A549 (cell line): ENCODE measurements around the gene PSAT1.

Experiments used
- BCL3 ChIP-seq: fragments of >200 bp; sonication (Bioruptor Twin); formaldehyde crosslinking; IDR thresholded peaks from 3 replicates; pipeline ENCODE4 v1.6.1; 2016
- CBX2 ChIP-seq: fragments of 200-600 bp; sonication (generic); IDR thresholded peaks from 2 replicates; pipeline ENCODE4 v1.6.1; 2016; ENCODE audit warnings: low read depth, mild to moderate bottlenecking, borderline replicate concordance
- KDM1A ChIP-seq: fragments of 200-600 bp; sonication (generic); IDR thresholded peaks from 2 replicates; pipeline ENCODE4 v1.6.1; 2016; ENCODE audit warnings: low read depth, mild to moderate bottlenecking
- MAX ChIP-seq: IDR thresholded peaks from 2 replicates; pipeline ENCODE4 v1.6.1; 2012
- MAZ ChIP-seq: fragments of 150-350 bp; IDR thresholded peaks from 2 replicates; pipeline ENCODE4 v1.6.1; 2014; ENCODE audit warnings: antibody characterized with exemption, low read depth, low read length, borderline replicate concordance
- PHF8 ChIP-seq: fragments of 200-600 bp; sonication (generic); IDR thresholded peaks from 2 replicates; pipeline ENCODE4 v1.6.1; 2016; ENCODE audit warnings: low read depth, mild to moderate bottlenecking, antibody characterized with exemption, moderate library complexity, borderline replicate concordance
- POLR2A ChIP-seq: IDR thresholded peaks from 2 replicates; pipeline ENCODE4 v1.6.1; 2012; ENCODE audit warnings: mild to moderate bottlenecking, low read length
- SMC3 ChIP-seq: fragments of >200 bp; sonication (Bioruptor Twin); formaldehyde crosslinking; IDR thresholded peaks from 3 replicates; pipeline ENCODE4 v1.6.1; 2018; ENCODE audit warnings: inconsistent platforms
- TF ChIP-seq, protein P1 (sequence below): fragments of >200 bp; sonication (Bioruptor Twin); formaldehyde crosslinking; IDR thresholded peaks from 3 replicates; pipeline ENCODE4 v1.5.1; 2016
- TF ChIP-seq, protein P2 (sequence below): fragments of 250-450 bp; sonication (Bioruptor Pico); IDR thresholded peaks from 2 replicates; pipeline ENCODE4 v1.5.0; 2021; ENCODE audit warnings: mild to moderate bottlenecking, moderate library complexity, borderline replicate concordance
- TF ChIP-seq, protein P3 (sequence below): fragments of 200-600 bp; sonication (generic); IDR thresholded peaks from 2 replicates; pipeline ENCODE4 v1.6.1; 2016; ENCODE audit warnings: antibody characterized with exemption, mild to moderate bottlenecking, moderate library complexity
- TF ChIP-seq, protein P4 (sequence below): fragments of 250-450 bp; sonication (Bioruptor Pico); IDR thresholded peaks from 2 replicates; pipeline ENCODE4 v1.5.0; 2020; ENCODE audit warnings: low read depth, mild to moderate bottlenecking, moderate library complexity

DNA sequence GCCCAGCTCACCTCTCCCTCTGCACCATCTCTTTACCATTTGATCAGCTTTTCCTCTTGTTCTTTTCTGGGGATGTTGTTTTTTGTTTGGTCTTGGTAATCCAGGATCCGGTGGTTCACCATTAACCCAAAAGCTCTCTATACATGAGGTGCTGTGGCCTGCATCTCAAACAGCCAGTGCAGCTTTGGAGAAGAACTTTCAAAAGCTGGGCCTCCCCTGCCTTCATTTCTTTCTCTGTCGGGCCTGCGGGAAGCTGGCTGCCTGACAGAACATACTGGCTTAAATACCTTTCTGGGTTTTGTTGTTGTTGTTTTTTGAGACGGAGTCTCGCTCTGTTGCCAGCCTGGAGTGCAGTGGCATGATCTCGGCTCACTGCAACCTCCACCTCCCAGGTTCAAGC, 12.1 kb downstream of the PSAT1 start:
- TF ChIP-seq, protein P1, sequence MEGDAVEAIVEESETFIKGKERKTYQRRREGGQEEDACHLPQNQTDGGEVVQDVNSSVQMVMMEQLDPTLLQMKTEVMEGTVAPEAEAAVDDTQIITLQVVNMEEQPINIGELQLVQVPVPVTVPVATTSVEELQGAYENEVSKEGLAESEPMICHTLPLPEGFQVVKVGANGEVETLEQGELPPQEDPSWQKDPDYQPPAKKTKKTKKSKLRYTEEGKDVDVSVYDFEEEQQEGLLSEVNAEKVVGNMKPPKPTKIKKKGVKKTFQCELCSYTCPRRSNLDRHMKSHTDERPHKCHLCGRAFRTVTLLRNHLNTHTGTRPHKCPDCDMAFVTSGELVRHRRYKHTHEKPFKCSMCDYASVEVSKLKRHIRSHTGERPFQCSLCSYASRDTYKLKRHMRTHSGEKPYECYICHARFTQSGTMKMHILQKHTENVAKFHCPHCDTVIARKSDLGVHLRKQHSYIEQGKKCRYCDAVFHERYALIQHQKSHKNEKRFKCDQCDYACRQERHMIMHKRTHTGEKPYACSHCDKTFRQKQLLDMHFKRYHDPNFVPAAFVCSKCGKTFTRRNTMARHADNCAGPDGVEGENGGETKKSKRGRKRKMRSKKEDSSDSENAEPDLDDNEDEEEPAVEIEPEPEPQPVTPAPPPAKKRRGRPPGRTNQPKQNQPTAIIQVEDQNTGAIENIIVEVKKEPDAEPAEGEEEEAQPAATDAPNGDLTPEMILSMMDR = no peak
- TF ChIP-seq SMC3 = no peak
- TF ChIP-seq, protein P2, sequence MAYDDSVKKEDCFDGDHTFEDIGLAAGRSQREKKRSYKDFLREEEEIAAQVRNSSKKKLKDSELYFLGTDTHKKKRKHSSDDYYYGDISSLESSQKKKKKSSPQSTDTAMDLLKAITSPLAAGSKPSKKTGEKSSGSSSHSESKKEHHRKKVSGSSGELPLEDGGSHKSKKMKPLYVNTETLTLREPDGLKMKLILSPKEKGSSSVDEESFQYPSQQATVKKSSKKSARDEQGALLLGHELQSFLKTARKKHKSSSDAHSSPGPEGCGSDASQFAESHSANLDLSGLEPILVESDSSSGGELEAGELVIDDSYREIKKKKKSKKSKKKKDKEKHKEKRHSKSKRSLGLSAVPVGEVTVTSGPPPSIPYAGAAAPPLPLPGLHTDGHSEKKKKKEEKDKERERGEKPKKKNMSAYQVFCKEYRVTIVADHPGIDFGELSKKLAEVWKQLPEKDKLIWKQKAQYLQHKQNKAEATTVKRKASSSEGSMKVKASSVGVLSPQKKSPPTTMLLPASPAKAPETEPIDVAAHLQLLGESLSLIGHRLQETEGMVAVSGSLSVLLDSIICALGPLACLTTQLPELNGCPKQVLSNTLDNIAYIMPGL (CRISPR knock-in tag) = no peak
- TF ChIP-seq POLR2A = no peak
- no peak for TF ChIP-seq MAZ
- TF ChIP-seq, protein P3, sequence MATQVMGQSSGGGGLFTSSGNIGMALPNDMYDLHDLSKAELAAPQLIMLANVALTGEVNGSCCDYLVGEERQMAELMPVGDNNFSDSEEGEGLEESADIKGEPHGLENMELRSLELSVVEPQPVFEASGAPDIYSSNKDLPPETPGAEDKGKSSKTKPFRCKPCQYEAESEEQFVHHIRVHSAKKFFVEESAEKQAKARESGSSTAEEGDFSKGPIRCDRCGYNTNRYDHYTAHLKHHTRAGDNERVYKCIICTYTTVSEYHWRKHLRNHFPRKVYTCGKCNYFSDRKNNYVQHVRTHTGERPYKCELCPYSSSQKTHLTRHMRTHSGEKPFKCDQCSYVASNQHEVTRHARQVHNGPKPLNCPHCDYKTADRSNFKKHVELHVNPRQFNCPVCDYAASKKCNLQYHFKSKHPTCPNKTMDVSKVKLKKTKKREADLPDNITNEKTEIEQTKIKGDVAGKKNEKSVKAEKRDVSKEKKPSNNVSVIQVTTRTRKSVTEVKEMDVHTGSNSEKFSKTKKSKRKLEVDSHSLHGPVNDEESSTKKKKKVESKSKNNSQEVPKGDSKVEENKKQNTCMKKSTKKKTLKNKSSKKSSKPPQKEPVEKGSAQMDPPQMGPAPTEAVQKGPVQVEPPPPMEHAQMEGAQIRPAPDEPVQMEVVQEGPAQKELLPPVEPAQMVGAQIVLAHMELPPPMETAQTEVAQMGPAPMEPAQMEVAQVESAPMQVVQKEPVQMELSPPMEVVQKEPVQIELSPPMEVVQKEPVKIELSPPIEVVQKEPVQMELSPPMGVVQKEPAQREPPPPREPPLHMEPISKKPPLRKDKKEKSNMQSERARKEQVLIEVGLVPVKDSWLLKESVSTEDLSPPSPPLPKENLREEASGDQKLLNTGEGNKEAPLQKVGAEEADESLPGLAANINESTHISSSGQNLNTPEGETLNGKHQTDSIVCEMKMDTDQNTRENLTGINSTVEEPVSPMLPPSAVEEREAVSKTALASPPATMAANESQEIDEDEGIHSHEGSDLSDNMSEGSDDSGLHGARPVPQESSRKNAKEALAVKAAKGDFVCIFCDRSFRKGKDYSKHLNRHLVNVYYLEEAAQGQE = no peak
- TF ChIP-seq PHF8 = no peak
- no peak for TF ChIP-seq CBX2
- no peak for TF ChIP-seq BCL3
- TF ChIP-seq, protein P4, sequence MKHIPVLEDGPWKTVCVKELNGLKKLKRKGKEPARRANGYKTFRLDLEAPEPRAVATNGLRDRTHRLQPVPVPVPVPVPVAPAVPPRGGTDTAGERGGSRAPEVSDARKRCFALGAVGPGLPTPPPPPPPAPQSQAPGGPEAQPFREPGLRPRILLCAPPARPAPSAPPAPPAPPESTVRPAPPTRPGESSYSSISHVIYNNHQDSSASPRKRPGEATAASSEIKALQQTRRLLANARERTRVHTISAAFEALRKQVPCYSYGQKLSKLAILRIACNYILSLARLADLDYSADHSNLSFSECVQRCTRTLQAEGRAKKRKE = no peak
- TF ChIP-seq MAX = no peak
- no peak for TF ChIP-seq KDM1A
